Activated B cell treated with CpG ODN at 0.5 μM for 24 hours (primary cell): ENCODE results near the gene PLCH2. TPM values are rescaled to one million over a fixed set of nuclear protein-coding genes. Genes with fewer than 3 reads are reported as not detected.

Experiments used
- ATAC-seq: fragments of 200-7000 bp; cut with Tn5 transposase; one replicate; pipeline ENCODE4 v1.10.0; 2021; ENCODE audit warnings: low read depth, mild to moderate bottlenecking, moderate library complexity
- CTCF ChIA-PET: fragments of 350-600 bp; sonication (Branson Sonifier 250); formaldehyde crosslinking; loops from one replicate; lab custom pipeline; 2021; ENCODE audit warnings: antibody characterized with exemption; lab: Charles Lee
- POLR2A ChIA-PET: fragments of 350-600 bp; sonication (Branson Sonifier 250); formaldehyde crosslinking; loops from one replicate; lab custom pipeline; 2021; ENCODE audit warnings: antibody characterized with exemption; lab: Charles Lee
- DNase-seq: peaks from one replicate; pipeline ENCODE4 v3.0.0; 2022
- H3K27ac Mint-ChIP-seq: one replicate; pipeline ENCODE4 v1.8.0; 2020; ENCODE audit warnings: mixed read lengths
- H3K27me3 Mint-ChIP-seq: one replicate; pipeline ENCODE4 v1.8.0; 2021; ENCODE audit warnings: mixed read lengths
- H3K36me3 Mint-ChIP-seq: one replicate; pipeline ENCODE4 v1.8.0; 2021; ENCODE audit warnings: low read depth, mixed read lengths
- H3K4me1 Mint-ChIP-seq: one replicate; pipeline ENCODE4 v1.8.0; 2021; ENCODE audit warnings: mixed read lengths
- H3K4me3 Mint-ChIP-seq: one replicate; pipeline ENCODE4 v1.8.0; 2020; ENCODE audit warnings: mild to moderate bottlenecking, mixed read lengths
- H3K9me3 Mint-ChIP-seq: one replicate; pipeline ENCODE4 v1.8.0; 2020; ENCODE audit warnings: mixed read lengths
- CTCF ChIP-seq: fragments of 200-600 bp; IDR thresholded peaks from one replicate; pipeline ENCODE4 v1.8.0; 2022; ENCODE audit warnings: antibody characterized with exemption, mild to moderate bottlenecking
- intact Hi-C: fragments of 100-400 bp; cut with micrococcal nuclease; formaldehyde crosslinking; loops from one replicate; pipeline ENCODE4 v1.15.1; 2024
- total RNA-seq: library from RNA; stranded (reverse); gene quantifications from 2 replicates; pipeline ENCODE4 v1.2.3, GENCODE V29; 2022

The PLCH2 gene
- total RNA-seq, 1 donor from 2014 or later, result 6.1 TPM

- DNase-seq (no peak), ATAC-seq (no peak)
- POLR2A ChIA-PET, result no interaction called here
- Mint-ChIP-seq H3K9me3 (no peaks in the 10 kb centered on the region), H3K4me3 (no peak overlapping the region), H3K27ac (no peak overlapping the region), H3K36me3 (no peaks in the 10 kb centered on the region), H3K4me1 (no peaks in the 10 kb centered on the region), H3K27me3 (no peaks in the 10 kb centered on the region)
- intact Hi-C loops, result no loop called here
- TF ChIP-seq CTCF, result no peak
- CTCF ChIA-PET, result no interaction called here
These were observed 24.3 kb upstream of the PLCH2 start for GRCh38 chr1:2451741-2452140.

DNA sequence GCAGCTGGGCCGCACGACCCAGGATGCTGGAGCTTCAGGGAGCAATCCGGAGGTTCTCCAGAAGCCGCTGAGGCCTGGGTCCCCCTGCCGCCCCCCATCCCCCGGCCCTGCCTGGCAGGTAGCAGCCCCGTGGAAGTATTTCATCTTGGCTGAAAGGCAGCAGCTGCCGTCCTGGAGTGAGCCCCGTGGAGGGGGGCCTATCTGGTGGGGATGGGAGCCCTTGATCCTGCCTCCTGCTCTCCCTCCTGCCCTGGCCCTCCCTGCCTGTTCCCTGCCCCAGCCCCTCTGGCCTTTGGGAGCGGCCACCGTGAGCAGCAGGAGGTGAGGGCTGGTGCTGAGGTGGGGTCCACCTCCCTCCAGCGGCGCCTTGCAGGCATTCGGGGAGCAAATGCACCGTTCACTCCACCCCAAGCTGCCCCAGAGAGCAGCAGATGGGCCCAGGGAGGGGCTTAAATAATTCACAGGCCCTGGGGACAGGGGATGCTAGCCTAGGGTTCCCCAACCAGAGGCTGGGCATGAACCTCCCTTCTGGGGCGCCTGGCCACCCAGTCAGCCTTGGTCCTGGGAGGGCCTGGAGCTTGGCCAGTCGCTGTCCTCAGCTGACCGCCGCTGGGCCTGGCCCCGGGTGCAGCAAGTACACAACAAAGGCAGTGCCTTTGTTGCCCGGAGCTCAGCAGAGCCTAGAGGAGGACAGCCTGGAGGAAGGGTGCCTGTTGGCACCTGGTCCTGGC is 23.7 kb upstream of the PLCH2 start:
- Mint-ChIP-seq H3K27me3 (no peaks in the 10 kb centered on the region), H3K9me3 (no peaks in the 10 kb centered on the region), H3K4me3 (no peak overlapping the region), H3K4me1 (no peaks in the 10 kb centered on the region), H3K27ac (no peak overlapping the region), H3K36me3 (no peaks in the 10 kb centered on the region)
- DNase-seq, result no peak
- ATAC-seq, result no peak
- POLR2A ChIA-PET, result no interaction called here
- CTCF ChIA-PET, result no interaction called here
- intact Hi-C loops, result no loop called here
- TF ChIP-seq CTCF, result no peak

DNA sequence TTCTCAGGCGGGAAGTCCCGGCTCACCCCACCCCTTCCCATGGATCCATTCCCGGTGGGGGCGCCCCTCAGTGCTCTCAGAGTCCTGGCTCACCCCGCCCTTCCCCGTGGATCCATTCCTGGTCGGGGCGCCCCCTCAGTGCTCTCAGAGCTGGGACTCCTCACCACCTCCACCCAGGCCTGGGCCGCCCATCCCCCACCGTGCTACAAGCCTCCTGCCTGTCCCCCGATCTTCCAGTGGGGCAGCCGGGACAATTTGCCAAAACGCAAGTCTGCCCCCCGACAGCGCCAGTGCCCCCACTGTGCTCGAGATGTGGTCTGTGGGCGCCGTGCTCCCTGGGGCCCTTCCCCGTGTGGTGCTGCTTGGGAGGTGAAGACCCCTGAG is 23.2 kb upstream of the PLCH2 start:
- Mint-ChIP-seq H3K27me3 (no peaks in the 10 kb centered on the region), H3K4me1 (no peaks in the 10 kb centered on the region), H3K9me3 (no peaks in the 10 kb centered on the region), H3K36me3 (no peaks in the 10 kb centered on the region), H3K4me3 (no peak overlapping the region), H3K27ac (no peak overlapping the region)
- no peak for ATAC-seq
- intact Hi-C loops, result no loop called here
- TF ChIP-seq CTCF, result no peak
- ChIA-PET POLR2A (no interaction called here), CTCF (no interaction called here)
- DNase-seq, result no peak

DNA sequence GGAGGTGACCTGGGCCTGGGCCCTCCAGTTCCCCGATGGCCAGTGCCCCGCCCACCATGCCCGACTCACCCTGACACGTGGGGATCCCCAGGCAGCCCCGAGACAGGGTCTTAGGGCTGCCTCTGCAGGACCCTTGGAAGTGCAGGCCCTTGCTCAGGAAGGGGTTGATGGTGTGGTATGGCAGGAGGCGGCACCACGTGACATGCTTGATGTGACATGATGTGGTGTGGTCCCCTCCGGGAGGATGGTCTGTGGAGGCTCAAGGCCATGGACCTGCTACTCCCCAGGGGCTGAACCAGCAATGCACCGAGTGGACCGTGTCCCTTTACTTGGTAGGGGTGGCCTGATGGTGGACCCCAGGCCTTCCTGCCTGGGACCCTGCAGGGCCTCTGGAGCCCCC is 21.9 kb upstream of the PLCH2 start:
- Mint-ChIP-seq H3K9me3 (no peaks in the 10 kb centered on the region), H3K4me3 (no peak overlapping the region), H3K4me1 (no peaks in the 10 kb centered on the region), H3K36me3 (no peaks in the 10 kb centered on the region), H3K27me3 (no peaks in the 10 kb centered on the region), H3K27ac (no peak overlapping the region)
- no peak for DNase-seq
- TF ChIP-seq CTCF, result no peak
- ATAC-seq, result no peak
- CTCF ChIA-PET, result no interaction called here
- POLR2A ChIA-PET, result no interaction called here
- intact Hi-C loops, result no loop called here

- Mint-ChIP-seq H3K27ac (no peak overlapping the region), H3K27me3 (no peaks in the 10 kb centered on the region), H3K36me3 (no peaks in the 10 kb centered on the region), H3K4me1 (no peaks in the 10 kb centered on the region), H3K9me3 (no peaks in the 10 kb centered on the region), H3K4me3 (no peak overlapping the region)
- ChIA-PET CTCF (no interaction called here), POLR2A (no interaction called here)
- TF ChIP-seq CTCF, result no peak
- intact Hi-C loops, result no loop called here
- no peak for DNase-seq
- ATAC-seq, result no peak
These were observed 20.3 kb upstream of the PLCH2 start for GRCh38 chr1:2455757-2456156.
